ENCODE measurements around the gene RAB30. TPM values are rescaled to one million over a fixed set of nuclear protein-coding genes. Genes with fewer than 3 reads are reported as not detected.

RAB30 gene
- polyA plus RNA-seq, 2 donors: 0.90 to 1.8 TPM

- no peaks in the 10 kb centered on the region for H3K36me3 ChIP-seq (ENCODE audit: control insufficient read depth in 2 of 2, insufficient read depth in 2 of 2, low read length in 1 of 2)
- H3K27ac ChIP-seq (ENCODE audit: low read depth in 2 of 2, low read length in 1 of 2): no peak overlapping the region
- H3K4me1 ChIP-seq (ENCODE audit: control insufficient read depth in 2 of 2, insufficient read depth in 2 of 2, low read length in 1 of 2): no peaks in the 10 kb centered on the region
- no peaks in the 10 kb centered on the region for H3K27me3 ChIP-seq (ENCODE audit: control insufficient read depth in 1 of 2, insufficient read depth in 2 of 2, low read length in 2 of 2)
- no peaks in the 10 kb centered on the region for H3K9me3 ChIP-seq (ENCODE audit: control insufficient read depth in 2 of 2, insufficient read depth in 1 of 2, low read depth in 1 of 2, low read length in 1 of 2)
- no peak overlapping the region for H3K4me3 ChIP-seq (ENCODE audit: low read depth in 1 of 2, low read length in 2 of 2)
Measured at GRCh38 chr11:82927264-82927880, 144.3 kb downstream of the RAB30 start.

GRCh38 chr11:82924522-82925224 is 147.0 kb downstream of the RAB30 start:
- H3K27ac ChIP-seq (ENCODE audit: low read depth in 2 of 2, low read length in 1 of 2): no peak overlapping the region
- no peaks in the 10 kb centered on the region for H3K27me3 ChIP-seq (ENCODE audit: control insufficient read depth in 1 of 2, insufficient read depth in 2 of 2, low read length in 2 of 2)
- 93% methylated on average over 5 of the region's 5 CpGs for WGBS, 2 donors
- no peaks in the 10 kb centered on the region for H3K36me3 ChIP-seq (ENCODE audit: control insufficient read depth in 2 of 2, insufficient read depth in 2 of 2, low read length in 1 of 2)
- H3K9me3 ChIP-seq (ENCODE audit: control insufficient read depth in 2 of 2, insufficient read depth in 1 of 2, low read depth in 1 of 2, low read length in 1 of 2): no peaks in the 10 kb centered on the region
- no peaks in the 10 kb centered on the region for H3K4me1 ChIP-seq (ENCODE audit: control insufficient read depth in 2 of 2, insufficient read depth in 2 of 2, low read length in 1 of 2)
- H3K4me3 ChIP-seq (ENCODE audit: low read depth in 1 of 2, low read length in 2 of 2): no peak overlapping the region

Other genes with a start within 250 kb of the RAB30 start
- 10 to 100 TPM; 22.1 to 38.3 TPM for gene PRCP, start 171.5 kb downstream of the RAB30 start, polyA plus RNA-seq
- gene DDIAS, start 170.2 kb downstream of the RAB30 start, polyA plus RNA-seq: 1 to 10 TPM in 1 of 2 donors, under 1 TPM in 1; 0.92 to 2.5 TPM
- 10 to 100 TPM; 24.7 to 38.7 TPM for gene PCF11, start 85.2 kb upstream of the RAB30 start, polyA plus RNA-seq
- 1 to 10 TPM; 2.2 to 3.1 TPM for gene ANKRD42, start 121.8 kb upstream of the RAB30 start, polyA plus RNA-seq
- 10 to 100 TPM; 27.3 to 38.4 TPM for gene CCDC90B, start 214.5 kb upstream of the RAB30 start, polyA plus RNA-seq

Measured in esophagus (tissue), 2 donors.